SKM-1 treated with dmso at 0.1 percent for 144 hours (cell line): ENCODE measurements around the gene STMN1.

Experiments
- DNase-seq: peaks from one replicate; lab custom pipeline; 2025; ENCODE audit not compliant: unreplicated experiment; lab: John Stamatoyannopoulos, UW

Gene STMN1

DNA sequence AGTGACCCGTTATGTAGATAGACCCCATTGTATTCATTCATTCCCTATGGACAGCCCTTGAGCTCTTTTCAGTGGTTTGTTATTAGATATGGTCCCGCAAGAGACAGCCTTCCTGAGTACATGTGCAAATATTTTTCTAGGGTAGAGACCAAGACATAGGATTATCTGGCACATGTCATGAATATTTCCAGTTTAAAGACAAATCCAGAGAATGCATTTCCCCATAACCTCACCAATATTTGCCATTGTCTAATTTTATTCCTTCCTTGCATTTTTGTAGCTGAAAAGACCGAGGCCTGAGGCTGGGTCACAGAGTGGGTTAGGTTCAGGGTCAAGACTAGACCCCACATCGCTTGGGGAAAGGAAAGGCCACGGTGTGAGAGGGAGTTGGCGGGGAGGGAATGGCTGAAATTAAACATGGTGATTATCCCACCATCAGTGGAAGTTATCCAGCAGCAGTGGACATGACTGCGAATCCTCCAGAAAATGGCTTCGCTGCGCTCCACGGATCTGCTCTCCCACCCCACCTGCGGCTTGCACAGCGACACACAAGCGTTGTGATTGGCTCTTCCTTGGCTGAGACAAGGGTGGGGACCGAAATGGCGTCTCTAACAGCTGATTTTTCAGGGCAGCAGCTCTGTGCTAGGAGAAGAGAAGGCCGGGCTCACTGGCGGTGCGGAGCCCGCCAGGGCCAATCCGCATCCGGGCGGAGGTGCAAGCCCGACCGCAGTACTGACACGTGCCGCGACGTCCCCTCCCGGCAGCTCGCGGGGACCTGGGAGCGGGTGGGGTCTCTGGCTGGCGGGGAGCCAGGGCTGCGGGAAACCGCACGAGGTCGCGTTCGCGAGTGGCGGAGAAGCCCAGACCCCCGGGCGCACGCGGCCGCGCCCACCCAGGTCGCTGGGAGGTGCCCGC is 16.1 kb upstream of the STMN1 start:
- DNase-seq = no peak

DNA sequence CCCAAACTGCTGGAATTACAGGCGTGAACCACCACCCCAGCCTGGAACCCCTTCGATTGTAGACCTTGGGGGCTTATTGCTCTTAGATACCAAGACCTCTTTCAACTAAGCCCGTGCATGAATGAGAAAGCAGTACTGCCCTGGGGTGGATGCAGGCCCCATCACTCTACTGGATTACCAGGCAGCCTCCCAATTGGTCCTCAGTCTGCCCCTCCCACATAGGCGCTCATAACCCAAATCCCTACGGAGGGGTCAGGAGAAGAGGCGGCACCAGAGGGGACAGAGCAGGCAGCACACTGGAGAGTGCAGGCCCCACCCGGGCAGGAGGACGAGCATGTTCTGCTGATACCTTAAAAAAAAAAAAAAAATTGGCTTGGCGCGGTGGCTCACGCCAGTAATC is 12.4 kb upstream of the STMN1 start:
- no peak for DNase-seq

DNA sequence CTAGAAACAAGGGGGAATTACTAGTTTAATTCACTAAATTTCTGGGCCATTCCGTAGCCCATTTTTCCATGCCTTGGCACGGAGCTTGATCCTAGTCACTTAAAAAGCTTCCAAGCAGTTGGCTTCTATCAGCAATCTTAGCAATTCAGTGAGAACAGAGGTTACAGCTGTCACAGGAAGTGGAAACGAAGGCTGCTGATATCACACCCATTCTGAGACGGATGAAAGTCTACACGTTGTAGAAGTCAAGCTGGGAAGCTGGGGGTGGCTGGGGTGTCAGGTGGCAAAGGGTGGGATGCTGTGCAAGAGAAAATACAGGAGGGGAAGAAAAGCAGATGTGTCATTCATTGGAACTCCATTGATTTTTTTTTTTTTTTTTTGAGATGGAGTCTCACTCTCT is 11.8 kb upstream of the STMN1 start:
- no peak for DNase-seq

DNA sequence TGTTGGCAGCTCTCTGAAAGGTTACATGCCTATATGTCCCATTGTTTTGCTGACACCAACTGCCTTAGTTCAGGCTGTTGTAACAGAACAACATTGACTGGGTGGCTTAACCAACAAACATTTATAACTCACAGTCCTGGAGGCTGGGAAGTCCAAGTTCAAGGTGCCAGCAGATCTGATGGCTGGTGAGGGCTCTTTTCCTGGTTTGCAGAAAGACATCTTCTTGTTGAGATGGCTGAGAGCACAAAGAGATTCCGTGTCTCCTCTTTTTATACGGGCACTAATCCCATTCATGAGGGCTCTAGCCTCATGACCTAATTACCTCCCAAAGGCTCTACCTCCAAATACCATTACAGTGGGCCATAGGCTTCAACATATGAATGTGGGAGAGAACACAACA is 10.2 kb upstream of the STMN1 start:
- DNase-seq = no peak

DNA sequence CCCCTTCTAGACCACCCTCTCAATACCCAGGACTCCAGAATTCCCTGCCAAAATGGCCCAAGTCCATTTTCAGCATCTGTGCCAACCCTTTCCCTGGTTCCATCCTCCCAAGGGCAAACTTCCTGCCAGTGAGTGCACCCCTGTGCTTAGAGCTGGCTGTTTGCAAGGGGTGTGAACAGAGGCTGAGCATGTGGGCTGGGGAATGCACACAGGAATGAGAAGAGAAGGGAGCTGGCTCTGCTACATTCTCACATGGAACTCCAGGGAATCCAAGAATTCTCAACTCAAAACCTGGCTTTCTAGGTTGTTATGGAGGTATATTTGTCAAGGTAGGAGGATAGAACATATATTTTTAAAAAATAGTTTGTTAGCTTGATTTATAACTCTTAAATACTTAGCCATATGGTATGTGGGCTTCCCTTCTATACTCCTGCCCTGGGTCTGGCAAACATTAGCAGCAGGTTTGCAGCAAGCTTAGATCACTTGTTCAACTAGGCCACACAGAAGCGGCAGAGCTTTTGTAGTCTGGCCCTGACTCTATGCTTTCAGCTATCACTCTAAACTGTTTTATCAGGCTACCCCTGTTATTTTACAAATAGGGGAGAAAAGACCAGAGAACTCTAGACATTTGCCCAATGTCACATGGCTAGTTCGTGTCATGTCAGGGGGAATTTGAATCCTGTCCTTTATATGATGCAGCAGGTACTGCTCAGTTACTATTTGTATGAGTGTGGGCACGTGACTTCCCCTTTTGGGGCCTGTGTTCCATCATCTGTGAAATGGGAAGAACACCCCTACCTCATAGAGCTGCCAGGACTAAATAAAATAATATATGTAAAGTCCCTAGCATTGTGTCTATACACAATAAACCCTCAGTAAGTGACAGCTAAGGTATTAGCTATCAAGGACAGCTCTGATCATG is 8.1 kb upstream of the STMN1 start:
- DNase-seq = no peak

DNA sequence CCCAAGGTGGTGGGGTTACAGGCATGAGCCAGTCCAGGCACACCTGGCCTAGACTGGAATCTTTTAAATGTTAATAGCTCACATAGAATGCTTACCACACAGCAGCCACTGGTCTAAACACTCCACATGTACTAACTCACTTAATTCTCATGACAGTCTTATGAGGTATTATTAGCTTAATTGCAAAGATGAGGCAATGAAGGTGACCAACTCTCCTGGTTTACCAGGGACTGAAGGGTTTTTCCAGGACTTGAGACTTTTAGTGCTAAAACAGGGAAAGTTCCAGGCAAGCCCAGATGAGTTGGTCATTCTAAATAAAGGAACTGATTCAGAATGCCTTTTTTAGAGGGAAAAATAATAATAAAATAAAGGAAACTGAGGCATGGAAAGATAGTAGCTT is 7.0 kb upstream of the STMN1 start:
- DNase-seq = no peak

DNA sequence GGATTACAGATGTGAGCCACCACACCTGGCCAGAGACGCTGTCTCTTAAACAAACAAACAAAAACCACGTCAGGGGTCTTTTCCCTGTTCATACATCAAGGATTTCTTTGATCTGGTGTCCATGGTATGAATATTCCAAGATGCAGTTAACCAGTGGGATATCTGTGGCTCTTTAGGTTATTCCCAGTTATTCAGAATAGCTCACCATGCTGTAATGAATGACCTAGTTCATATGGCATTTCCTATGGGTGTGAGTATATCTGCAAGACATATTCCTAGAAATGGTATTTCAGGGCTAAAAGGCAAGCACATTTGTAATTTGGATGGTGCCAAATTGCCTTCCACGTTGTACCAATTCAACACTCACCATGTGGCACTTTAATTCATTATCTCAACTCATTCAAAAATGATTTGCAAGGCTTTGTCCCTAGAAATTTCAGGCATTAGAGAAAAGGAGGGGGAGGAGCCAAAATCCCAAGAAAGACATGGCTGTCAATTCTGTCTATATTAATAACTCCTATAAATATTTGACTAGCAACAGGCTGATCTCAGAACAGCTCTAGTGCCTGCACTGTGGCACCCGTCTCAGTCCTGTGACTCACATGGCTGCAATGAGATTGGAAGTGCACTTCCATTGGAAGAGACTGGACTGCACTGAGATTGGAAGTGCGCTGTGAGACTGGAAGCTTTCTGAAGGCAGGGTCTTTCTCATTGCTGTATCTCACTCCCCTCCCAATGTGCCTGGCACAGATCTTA is 6.0 kb upstream of the STMN1 start:
- DNase-seq = no peak

DNA sequence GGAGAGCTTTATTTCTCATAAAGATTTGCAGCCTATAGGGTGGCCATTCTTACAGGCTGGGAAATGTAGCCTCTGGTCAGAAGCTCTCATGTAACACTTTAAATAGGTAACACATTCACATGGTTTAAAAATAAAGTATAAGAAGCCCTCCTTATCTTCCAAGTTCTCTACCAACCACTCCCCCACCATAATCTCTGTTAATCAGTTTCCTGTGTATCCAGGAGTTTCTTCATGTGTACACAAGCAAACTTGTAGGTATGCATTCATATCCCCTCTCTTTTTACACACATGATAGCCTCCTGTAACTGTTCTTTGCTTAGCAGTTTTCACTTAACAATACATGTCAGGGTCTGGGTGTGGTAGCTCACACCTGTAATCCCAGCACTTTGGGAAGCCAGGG is 4.9 kb upstream of the STMN1 start:
- DNase-seq = no peak

DNA sequence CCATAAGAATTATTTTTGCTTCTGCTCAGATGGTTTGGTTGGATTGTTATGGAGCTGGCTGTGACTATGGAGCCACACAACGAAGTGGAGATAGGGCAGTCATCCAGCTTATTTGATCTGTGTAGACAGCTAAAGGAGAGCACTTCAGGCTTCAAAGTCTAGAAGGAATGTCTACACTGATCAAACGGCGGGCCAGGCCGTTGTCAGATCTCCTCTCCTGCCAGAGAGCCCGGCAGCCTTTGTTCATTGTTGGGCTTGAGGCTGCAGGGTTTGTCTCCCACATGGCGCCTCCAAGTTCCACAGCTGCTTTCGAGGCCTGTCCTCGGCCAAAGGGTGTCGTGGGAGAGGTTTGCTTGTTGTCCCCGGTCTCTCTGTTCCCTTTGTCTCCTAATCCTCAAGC is 2.8 kb upstream of the STMN1 start:
- DNase-seq = no peak

DNA sequence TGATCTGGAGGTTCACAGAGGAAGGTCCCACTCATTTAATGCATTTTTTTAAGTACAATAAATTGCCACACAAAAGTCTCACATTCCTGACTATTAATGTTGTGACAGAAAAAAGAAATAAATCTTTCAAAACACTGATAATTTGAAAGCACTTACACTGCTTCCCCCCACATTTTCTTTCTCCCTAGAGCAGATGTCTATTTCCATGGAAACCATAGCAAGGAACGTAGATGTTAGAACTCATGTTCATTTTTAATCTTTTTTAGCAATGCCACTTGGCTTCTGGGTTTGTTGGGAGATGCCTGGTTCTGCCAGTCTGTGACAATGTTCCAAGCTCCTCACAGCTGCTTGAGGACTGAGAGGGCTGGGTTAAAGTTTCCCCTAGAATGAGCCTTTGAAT is 1.9 kb upstream of the STMN1 start:
- no peak for DNase-seq

DNA sequence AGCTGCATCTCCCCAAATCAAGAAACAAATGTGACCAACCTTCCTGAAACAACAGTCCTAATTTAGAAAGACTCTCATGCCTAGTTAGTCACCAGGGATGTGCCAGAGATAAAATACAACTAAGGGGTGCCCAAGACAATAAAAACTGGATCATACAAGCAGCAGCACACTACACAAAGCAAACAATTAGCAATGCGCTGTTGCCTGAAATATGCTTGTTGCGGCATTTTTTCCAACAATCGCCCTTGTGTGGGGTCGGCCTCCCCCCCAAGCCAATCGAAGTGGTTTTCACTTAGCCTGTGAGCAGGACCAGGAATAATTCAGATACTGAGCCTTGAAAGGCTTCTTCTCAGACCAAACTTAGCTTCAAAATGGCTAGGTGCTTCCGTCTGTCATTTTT is 1.4 kb upstream of the STMN1 start:
- DNase-seq = no peak

DNA sequence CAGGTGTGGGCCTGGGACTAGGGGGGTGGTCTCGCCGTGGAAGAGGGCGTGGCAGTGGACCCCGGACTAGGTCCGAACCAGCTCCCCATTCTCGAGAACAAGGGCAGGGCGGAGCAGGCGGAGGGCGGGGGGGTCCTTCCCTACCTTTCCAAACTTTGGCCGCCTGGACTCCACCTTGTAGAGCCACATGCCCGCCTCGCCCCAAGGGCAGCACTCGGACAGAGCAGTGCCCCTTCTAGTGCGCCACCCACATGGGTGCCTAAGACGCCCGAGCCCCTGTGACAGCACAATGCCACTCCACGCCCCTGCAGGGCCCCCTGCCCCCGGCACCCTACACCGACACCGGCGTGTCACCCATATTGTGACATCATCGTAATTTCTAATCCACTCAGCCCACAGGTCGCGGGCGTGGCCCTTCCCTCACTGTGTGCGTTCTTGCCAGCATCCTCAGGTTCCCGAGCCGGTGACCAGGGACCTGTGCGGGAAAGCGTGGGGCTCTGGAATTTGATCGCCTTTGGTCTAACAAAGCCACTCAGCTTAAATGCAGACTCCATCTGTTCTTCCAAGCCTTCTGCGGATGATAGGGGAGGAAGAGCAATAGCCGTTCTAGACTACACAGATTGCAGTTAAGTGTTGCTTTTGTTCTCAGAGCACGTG is 553 bp upstream of the STMN1 start:
- DNase-seq = no peak

DNA sequence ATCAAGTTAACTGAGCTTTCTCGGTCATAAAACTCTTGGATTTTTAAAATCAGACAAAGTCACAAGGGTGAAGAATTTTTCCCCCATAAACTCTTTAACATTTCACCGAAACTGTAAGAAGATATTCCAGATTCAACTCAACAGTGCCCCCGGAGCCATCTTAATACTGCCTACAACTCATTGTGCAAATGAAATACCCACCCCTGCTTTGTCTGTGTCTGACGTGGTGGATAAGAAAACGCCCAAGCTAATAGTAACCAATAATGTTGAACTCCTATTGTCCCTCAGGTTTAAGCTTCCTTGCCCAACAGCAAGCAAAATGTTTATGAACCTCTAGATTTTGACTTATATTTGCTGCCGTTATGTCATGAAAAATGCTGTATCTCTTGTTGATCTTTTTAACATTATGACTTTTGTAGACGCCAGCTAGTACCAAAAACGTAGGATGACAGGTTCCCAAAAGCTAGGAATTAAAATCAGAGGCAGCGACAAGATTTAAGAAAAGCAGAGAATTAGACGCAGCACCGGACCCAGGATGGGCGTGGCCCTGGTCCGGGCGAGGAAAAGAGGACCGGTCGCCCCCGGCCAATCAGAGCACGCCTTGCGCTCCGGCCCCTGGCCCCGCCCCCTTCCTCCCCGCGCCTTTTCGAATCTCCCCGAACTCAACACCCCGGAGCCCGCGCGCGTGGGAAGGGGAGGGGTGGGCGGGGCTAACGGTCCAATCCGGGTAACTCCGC is 1.1 kb downstream of the STMN1 start:
- DNase-seq = peak; percentile 85

DNA sequence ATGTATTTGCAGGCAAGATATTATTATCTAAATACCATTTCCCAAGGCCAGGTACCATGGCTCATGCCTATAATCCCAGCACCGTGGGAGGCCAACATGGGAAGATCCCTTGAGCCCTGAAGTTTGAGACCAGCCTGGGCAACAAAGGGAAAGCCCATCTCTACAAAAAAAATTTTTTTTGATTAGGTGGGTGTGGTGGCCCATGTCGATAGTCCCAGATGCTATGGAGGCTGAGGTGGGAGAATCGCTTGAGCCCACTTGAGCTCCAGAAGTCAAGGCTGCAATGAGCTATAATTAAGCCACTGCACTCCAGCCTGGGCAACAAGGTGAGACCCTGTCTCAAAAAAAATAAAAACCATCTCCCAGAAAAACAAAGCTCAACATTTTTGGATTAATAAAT is 2.2 kb downstream of the STMN1 start:
- no peak for DNase-seq

DNA sequence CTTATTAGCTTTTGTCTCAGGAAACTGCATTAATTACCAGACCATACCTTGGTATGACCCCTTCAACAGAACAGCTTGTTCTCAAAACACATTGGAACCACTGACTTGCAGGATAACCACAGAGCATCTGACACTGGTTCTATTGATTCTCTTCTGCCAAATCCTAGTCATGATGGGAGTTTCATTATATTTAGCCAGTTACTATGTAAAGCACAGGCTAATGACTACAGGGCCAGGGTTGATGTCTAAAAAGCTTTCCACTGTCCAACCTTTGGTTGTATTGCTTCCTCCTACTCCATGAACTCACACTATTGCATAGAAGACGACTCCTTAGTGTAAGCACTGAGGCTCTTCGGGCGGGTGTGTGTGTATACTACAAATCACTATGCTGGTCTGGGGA is 3.8 kb downstream of the STMN1 start:
- no peak for DNase-seq

DNA sequence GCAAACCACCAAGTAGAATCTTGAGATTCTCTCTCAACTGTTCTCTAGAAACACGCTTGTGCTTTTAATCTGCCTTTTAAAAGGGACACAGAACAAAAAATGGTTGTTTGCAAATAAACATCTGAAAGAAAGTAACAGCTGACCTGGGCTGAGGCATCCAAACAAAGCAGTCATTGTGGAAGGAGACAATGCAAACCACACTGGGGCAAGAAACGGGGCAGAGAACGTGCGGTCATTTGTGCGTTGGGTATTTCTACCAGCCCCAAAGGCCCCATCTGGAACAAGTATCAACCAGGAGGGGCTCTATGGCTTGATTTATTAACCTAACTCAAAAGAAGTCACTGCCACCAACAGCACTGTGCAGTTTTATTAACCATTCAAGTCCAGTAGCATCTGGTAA is 6.0 kb downstream of the STMN1 start:
- DNase-seq = no peak

DNA sequence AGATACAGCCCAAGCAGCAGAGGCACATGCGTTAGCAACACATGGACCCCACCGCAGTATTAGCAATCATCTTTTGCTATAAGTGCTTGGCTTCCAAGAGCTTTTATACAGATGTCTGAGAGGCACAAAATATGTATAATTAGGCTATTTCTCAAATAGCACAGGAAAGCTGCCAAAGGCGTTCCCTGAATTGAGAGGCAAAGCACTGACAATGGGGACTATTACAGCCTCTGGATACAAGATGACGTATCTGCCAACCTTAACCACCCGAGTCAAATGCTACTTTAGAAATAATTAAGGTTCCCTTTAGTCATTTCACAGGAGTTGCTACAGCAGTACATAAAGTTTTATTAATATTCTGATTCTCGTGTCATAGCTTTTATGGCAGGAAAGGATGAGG is 6.4 kb downstream of the STMN1 start:
- DNase-seq = no peak

DNA sequence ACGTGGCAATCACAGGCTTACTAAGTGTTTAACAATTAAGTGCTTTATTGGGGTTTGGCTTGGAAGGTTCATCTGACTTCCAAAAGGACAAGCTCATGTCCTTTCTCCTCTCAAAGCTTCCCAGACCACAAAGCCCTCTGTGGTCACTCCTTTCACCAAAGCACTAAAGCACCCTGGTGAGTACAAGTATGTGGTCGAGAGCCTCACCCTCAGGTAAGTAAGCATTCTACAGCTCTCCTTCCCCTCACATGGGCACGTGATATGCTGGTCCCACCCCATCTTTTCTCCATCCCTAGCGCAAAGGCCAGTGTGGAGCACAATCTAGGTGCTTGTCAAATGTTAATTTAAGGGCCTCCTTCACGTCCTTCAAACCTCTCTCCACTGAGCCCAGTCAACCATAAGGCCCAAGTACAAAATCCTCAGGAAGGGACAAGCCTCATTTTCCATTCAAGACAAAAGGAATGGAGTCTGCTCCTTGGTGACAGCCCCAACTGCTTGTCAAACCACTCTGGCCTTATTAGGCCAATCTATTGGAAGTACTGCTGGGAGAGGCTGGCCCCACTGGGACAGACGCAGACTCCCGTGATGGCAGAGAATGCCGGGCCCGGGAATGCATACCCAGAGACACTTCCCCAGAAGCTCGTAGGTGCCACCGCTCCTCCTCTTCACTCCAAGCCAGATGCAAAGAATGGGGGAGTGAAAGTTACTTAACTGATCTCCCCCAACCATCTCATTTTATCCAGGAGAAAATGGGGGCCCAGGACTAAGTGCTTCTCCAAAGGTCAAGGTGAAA is 7.8 kb downstream of the STMN1 start:
- no peak for DNase-seq

DNA sequence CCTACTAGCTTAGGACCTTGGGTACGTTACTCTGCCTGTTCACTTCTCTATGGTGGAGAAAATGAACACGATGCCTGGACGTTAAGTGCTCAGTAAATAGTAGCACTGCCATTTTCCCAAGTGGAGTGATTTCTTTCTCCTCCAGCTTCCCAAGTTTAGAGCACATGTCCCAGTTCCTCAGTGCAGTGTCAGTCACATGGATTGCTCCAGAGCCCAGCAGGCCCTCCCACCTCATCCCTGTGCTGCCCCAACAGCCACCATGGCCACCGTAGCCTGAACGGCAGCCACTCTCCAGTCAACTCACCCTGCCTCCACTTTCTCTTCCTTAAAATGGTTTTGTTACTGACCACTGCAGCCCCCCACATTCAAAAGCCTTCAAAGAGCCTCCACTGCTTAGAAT is 8.5 kb downstream of the STMN1 start:
- no peak for DNase-seq
